Activated naive CD4-positive, alpha-beta T cell treated with anti-CD3 and anti-CD28 coated beads, Interleukin-2, amount 10 ng/mL, durations not matched to agents 7 days and 5 days (primary cell): ENCODE results near the gene FOXN3.

Source experiments
- CTCF ChIA-PET: fragments of 350-600 bp; sonication (Branson Sonifier 250); formaldehyde crosslinking; loops from one replicate; lab custom pipeline; 2021; ENCODE audit warnings: antibody characterized with exemption; lab: Charles Lee
- DNase-seq: peaks from one replicate; pipeline ENCODE4 v3.0.0-alpha.2; 2020
- H3K27ac Mint-ChIP-seq: one replicate; pipeline ENCODE4 v1.8.0; 2021; ENCODE audit warnings: mild to moderate bottlenecking, moderate library complexity, mixed read lengths
- H3K27me3 Mint-ChIP-seq: one replicate; pipeline ENCODE4 v1.8.0; 2021; ENCODE audit warnings: mild to moderate bottlenecking, mixed read lengths
- H3K36me3 Mint-ChIP-seq: one replicate; pipeline ENCODE4 v1.8.0; 2021; ENCODE audit warnings: mixed read lengths
- H3K4me1 Mint-ChIP-seq: one replicate; pipeline ENCODE4 v1.8.0; 2021; ENCODE audit warnings: mixed read lengths
- H3K4me3 Mint-ChIP-seq: one replicate; pipeline ENCODE4 v1.8.0; 2021; ENCODE audit warnings: mild to moderate bottlenecking, moderate library complexity, mixed read lengths
- H3K9me3 Mint-ChIP-seq: one replicate; pipeline ENCODE4 v1.8.0; 2021; ENCODE audit warnings: mixed read lengths

FOXN3 gene

DNA sequence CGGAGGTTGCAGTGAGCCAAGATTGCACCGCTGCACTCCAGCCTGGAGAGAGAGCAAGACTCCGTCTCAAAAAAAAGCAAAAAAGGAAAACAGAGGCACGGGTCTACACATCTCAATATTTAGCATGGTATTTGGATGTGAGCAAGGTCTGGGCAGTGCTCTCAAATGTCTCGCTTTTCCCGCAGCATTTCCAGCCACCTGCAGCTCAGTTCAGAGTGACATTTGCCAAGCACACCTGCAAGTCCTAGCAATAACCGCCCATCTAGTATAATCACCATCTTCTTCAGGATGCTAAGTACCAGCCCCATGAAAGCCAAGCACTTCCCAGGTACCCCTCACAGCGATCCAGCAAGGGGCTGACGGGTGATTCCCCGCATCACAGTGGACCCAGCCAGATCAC lies 69.1 kb downstream of the FOXN3 start:
- Mint-ChIP-seq H3K9me3 (no peaks in the 10 kb centered on the region), H3K4me1 (peaks cover 29% of the 10 kb centered on the region), H3K4me3 (no peak overlapping the region), H3K27ac (peak overlapping the region; percentile 22), H3K36me3 (peaks cover 56% of the 10 kb centered on the region), H3K27me3 (no peaks in the 10 kb centered on the region)
- DNase-seq: no peak
- CTCF ChIA-PET: no interaction called here

DNA sequence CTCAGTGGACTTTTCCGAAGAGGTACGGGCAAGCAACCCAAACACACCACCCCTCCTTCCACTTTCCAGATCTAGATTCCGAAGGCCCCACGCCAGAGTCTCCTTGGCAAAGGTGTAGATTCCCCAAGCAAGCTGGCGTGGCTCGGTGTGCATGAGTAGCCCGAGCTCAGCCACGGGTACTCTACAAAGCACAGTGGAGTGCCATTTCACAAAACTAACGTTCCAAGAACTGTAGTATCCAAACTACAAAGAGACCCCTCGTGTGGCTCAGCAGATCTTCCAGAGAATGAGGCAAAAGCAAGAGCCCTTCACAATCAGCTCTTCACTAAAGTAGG lies 72.1 kb downstream of the FOXN3 start:
- DNase-seq: no peak
- Mint-ChIP-seq H3K27me3 (no peaks in the 10 kb centered on the region), H3K4me1 (peaks cover 5% of the 10 kb centered on the region), H3K9me3 (no peaks in the 10 kb centered on the region), H3K36me3 (peaks cover 42% of the 10 kb centered on the region), H3K27ac (no peak overlapping the region), H3K4me3 (no peak overlapping the region)
- CTCF ChIA-PET: interaction anchor here (0.6 kb wide), 1 partner anchor 13 kb away, joined by 3 read pairs; no protein-coding TSS in a partner anchor

DNA sequence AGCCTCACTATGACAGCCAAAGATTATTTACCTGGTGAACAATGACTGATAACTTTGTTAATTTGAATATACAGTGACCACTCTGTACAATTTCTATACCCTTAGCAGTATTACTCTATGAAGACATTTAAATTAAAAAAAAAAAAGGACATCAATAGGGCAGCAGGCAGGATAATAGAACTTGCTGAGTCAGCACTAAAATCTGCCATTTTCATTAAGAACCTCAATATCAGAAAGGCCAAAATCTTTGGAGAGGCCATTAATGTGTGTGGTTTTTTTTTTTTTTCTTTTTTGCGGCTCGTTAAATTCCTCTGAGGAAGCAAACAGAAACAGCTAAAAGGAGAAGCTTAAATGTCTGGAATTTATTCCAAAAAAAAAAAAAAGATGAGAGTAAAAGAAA lies 73.7 kb downstream of the FOXN3 start:
- CTCF ChIA-PET: interaction anchor here (0.6 kb wide), 2 partner anchors 9 to 16 kb away, joined by 3 to 4 read pairs; no protein-coding TSS in a partner anchor
- H3K4me3 Mint-ChIP-seq: no peak overlapping the region
- H3K36me3 Mint-ChIP-seq: peaks cover 33% of the 10 kb centered on the region
- H3K9me3 Mint-ChIP-seq: no peaks in the 10 kb centered on the region
- H3K27ac Mint-ChIP-seq: no peak overlapping the region
- no peaks in the 10 kb centered on the region for H3K27me3 Mint-ChIP-seq
- no peak for DNase-seq
- H3K4me1 Mint-ChIP-seq: peaks cover 7% of the 10 kb centered on the region

DNA sequence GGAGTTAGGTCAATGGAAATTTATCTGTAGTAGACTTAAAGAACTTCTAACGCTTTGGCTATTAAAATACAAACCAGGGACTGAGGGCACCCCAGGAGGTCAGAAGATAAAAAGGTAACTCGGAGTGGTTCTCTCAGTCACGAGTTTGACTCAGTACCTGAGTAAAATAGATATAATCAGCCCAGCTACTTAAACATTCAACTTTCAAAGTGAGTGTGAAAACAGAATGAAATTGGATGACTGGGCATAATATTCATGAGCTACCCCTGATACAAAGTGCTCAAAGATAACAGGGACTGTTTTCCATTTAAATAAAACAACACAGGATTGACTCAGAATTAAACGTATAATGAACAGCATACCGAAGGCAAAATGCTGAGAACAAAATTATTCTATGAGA lies 75.0 kb downstream of the FOXN3 start:
- Mint-ChIP-seq H3K27ac (no peak overlapping the region), H3K36me3 (peaks cover 29% of the 10 kb centered on the region), H3K27me3 (no peaks in the 10 kb centered on the region), H3K4me1 (peaks cover 7% of the 10 kb centered on the region), H3K4me3 (no peak overlapping the region), H3K9me3 (no peaks in the 10 kb centered on the region)
- CTCF ChIA-PET: no interaction called here
- DNase-seq: no peak

DNA sequence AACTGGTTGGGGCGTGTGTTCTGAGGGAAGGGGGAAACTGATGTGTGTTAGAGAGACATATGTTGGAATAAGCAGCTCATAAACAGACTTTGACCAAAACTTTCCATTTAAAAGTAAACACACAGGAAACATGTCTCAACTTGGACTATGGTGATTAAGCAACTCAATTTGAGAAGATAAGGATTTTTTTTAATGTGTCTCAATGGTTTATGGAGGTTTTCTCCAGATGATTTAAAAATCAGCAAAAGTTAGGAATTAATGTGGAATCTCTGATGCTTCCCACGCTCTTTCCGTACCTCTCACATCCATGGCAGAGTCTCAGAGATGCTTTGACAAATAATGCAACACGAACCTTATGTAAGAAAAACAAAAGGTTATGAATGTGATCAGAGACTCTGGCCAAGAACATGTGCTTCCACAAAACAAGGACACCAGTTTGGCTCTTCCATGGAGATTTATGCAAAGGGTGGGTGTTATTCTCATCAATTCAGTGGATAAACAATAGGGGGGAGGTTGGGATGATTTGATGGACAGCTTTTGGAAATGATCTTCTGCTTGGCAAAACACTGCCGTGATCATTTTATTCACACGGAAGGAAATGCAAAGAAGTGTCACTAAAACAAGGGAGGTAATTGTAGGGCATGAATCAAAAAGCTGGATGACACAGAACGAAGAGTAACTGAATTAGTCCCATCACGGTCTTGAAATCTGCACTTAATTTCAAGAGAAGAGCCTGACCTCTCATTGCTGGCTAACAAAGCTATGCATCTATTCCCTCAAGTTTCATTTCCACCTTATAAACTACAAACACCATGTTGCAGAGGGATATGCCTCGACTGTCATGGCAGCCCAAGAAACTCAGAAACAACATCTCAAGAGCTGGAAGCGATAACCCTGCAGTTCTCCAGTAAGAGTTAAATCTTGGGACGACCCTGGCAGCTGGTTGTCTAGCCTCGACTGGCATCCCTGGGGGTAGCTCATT lies 76.5 kb downstream of the FOXN3 start:
- Mint-ChIP-seq H3K36me3 (peaks cover 21% of the 10 kb centered on the region), H3K27ac (no peak overlapping the region), H3K27me3 (no peaks in the 10 kb centered on the region), H3K4me1 (peaks cover 7% of the 10 kb centered on the region), H3K9me3 (no peaks in the 10 kb centered on the region), H3K4me3 (no peak overlapping the region)
- no peak for DNase-seq
- CTCF ChIA-PET: no interaction called here

DNA sequence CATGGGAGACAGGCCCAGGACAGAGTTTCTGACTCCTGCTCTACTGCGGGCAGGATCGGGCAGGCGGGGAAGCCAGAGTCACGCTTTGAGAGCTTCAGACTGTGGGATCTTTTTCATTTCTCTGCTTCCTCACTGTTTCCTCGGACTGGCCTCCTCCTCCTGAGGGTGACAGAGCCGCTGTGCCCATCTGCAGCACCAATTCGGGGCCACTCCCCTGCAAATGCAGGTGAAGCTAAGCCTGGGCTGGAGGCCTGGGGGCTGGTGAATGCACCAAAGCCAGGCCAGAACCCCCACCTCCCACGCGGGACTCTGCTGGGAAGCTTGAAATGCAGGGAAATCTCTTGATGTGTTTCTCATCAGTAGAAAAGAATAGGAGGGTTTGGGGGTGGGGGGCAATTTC lies 77.5 kb downstream of the FOXN3 start:
- no peak for DNase-seq
- Mint-ChIP-seq H3K27ac (peak overlapping the region; percentile 45), H3K4me1 (peaks cover 7% of the 10 kb centered on the region), H3K27me3 (no peaks in the 10 kb centered on the region), H3K36me3 (peaks cover 16% of the 10 kb centered on the region), H3K9me3 (no peaks in the 10 kb centered on the region), H3K4me3 (no peak overlapping the region)
- CTCF ChIA-PET: no interaction called here

DNA sequence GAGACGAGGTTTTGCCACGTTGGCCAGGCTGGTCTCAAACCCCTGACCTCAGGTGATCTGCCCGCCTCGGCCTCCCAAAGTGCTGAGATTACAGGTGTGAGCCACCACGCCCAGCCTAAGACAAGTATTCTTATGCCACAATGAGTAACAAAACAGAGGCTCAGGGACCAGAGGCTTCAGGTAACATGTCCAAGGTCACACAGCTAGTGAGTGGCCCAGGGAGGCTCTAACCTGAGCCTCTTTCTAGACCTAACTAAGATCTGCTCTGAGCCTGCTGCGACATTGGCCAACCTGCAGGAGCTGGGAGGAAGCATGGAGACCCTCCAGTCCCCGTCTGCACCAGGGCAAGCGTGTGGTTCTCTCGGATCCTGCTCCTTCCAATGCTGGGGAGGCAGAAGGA lies 77.9 kb downstream of the FOXN3 start:
- no peak for DNase-seq
- Mint-ChIP-seq H3K27me3 (no peaks in the 10 kb centered on the region), H3K4me1 (peaks cover 7% of the 10 kb centered on the region), H3K27ac (no peak overlapping the region), H3K36me3 (peaks cover 12% of the 10 kb centered on the region), H3K9me3 (no peaks in the 10 kb centered on the region), H3K4me3 (no peak overlapping the region)
- CTCF ChIA-PET: no interaction called here

DNA sequence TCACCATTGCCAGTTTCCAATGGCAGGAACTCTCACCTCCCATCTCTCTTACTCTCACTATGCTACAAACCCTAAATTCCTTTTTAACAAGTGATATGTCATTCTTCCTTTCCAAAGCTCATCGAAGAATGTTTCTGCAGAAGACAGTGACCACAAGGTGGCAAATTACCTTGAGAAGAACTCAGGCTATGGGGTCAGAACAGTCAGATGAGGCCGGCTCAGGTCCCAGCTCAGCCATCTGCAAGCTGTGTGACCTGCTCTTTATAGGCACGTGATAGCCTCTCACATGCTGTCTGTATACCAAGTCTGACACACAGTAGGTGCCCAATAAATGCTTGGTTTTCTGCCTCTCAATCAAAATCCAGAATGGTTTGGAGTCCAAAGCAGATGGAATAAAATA lies 80.7 kb downstream of the FOXN3 start:
- no peaks in the 10 kb centered on the region for H3K9me3 Mint-ChIP-seq
- no peak for DNase-seq
- peaks cover 7% of the 10 kb centered on the region for H3K4me1 Mint-ChIP-seq
- H3K27ac Mint-ChIP-seq: no peak overlapping the region
- H3K36me3 Mint-ChIP-seq: peaks cover 12% of the 10 kb centered on the region
- CTCF ChIA-PET: interaction anchor here (1.3 kb wide), 1 partner anchor 300 kb away, joined by 3 read pairs; no protein-coding TSS in a partner anchor
- H3K4me3 Mint-ChIP-seq: no peak overlapping the region
- no peaks in the 10 kb centered on the region for H3K27me3 Mint-ChIP-seq

DNA sequence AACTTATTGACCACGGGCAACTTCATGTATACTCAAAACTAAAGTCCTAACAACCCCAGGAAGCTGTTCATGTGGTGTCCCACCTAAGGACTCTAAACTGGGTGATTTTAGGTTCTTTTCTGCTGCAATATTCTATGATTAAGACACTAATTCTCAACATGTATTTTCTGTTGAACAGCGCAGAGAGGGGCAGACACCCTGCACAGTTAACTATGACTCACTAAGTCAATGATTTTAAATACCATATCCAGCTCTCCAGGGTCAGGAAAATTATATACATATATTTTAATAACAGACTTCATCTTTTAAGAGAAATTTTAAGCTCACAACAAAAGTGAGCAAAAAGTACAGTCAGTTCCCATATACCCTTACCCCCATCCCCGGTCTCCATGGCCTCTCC lies 85.0 kb downstream of the FOXN3 start:
- CTCF ChIA-PET: interaction anchor here (0.7 kb wide), 1 partner anchor 13 kb away, joined by 3 read pairs; no protein-coding TSS in a partner anchor
- Mint-ChIP-seq H3K27me3 (no peaks in the 10 kb centered on the region), H3K36me3 (peaks cover 13% of the 10 kb centered on the region), H3K9me3 (no peaks in the 10 kb centered on the region), H3K4me1 (no peaks in the 10 kb centered on the region), H3K27ac (no peak overlapping the region), H3K4me3 (no peak overlapping the region)
- no peak for DNase-seq

DNA sequence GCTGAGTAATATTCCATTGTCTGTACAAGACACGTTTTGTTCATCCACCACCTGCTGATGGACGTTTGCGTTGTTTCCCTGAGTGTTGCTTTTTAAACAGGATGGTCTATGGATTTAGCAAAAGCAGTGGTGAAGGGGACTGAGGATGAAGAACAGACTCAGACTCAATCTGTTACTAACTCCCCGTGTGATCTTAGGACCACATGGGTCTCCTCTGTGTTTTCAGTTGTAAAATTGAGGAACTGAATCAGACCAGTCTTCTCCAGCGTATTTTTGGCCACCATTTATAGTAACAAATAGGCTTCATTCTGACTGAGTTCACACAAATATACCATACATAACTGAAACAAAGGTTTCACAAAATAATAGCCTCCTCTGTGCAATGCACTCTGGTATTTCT lies 85.6 kb downstream of the FOXN3 start:
- H3K4me1 Mint-ChIP-seq: no peaks in the 10 kb centered on the region
- H3K27me3 Mint-ChIP-seq: no peaks in the 10 kb centered on the region
- no peaks in the 10 kb centered on the region for H3K9me3 Mint-ChIP-seq
- no peak overlapping the region for H3K27ac Mint-ChIP-seq
- CTCF ChIA-PET: interaction anchor here (0.7 kb wide), 1 partner anchor 14 kb away, joined by 3 read pairs; no protein-coding TSS in a partner anchor
- no peak for DNase-seq
- no peak overlapping the region for H3K4me3 Mint-ChIP-seq
- peaks cover 15% of the 10 kb centered on the region for H3K36me3 Mint-ChIP-seq

DNA sequence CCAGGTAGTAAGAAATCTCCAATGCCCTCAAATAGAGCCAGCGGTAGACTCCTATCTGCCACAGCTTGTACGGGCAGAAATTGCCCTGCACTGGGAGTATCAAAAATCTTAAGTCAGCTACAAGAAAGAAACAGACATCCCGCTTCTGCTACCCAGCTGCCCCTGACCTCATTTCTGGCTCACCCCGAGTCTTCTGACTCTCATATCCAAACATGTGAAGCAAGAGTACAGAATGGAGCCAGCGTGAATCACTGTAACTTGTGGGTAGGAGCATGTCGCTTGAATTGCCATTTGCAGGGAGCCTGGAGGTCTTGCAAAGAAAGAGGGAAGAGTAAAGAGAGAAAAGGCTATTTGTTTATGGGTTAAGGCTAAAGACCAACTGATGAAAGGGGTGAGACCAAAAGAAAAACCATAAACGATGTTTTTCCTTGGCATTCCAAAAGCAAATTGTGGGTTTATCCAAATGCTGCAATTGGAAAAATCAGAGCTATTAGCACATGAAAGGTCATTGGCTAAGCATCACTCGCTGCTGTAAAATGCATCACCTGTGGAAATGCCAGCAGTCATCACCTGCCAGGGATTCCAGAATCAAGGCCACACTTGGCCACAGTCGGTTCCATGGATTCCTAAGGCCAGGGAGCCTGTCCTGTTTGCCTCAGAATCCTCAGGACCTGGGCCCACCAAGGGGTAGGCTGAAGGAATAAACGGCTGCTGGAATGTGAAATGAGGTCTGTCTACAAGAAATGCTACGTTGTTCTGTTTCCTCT lies 86.6 kb downstream of the FOXN3 start:
- Mint-ChIP-seq H3K4me3 (no peak overlapping the region), H3K36me3 (peaks cover 24% of the 10 kb centered on the region), H3K4me1 (peaks cover 6% of the 10 kb centered on the region), H3K9me3 (no peaks in the 10 kb centered on the region), H3K27me3 (no peaks in the 10 kb centered on the region), H3K27ac (no peak overlapping the region)
- CTCF ChIA-PET: interaction anchor here (1.3 kb wide), 1 partner anchor 12 kb away, joined by 3 read pairs; no protein-coding TSS in a partner anchor
- no peak for DNase-seq

DNA sequence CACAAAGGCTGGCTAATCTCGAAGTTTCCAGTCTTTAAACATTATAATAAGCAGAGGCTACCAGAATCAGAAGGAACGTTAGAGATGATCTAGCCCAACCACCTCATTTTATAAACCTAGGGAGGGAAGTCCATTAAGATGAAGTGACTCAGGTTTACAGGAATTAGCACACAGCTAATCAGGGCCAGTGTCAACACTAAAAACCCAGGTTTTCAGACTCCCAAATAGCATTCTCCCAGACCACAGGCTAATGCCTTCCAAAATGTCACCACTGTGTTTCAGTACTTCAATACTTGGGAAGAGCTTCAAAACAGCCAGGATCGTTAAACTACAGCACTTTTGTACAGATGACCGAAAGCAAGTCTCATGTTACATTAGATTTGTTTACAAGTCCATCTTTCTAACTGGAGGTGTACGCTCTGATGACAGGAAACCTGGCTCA lies 89.2 kb downstream of the FOXN3 start:
- Mint-ChIP-seq H3K27me3 (no peaks in the 10 kb centered on the region), H3K4me1 (peaks cover 21% of the 10 kb centered on the region), H3K4me3 (no peak overlapping the region), H3K27ac (no peak overlapping the region), H3K36me3 (peaks cover 30% of the 10 kb centered on the region), H3K9me3 (no peaks in the 10 kb centered on the region)
- no peak for DNase-seq
- CTCF ChIA-PET: no interaction called here

DNA sequence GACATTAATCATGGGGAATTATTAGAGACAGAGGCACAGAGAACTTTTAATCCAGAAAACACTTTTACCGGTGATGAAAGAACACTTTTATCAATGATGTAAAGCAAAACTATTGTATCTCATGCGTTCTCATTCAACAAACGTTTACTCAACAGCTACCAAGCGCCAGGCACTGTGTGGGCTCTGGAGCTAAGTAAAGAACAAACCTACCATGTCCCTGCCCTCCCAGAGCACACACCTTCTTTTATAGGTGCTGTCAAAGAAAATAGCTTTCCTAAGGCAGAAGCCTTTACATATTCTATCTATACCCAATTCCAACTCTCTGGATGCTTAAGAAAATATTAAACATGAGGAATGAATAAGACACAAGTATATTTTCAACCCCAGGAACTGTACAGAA lies 91.1 kb downstream of the FOXN3 start:
- peaks cover 21% of the 10 kb centered on the region for H3K4me1 Mint-ChIP-seq
- no peaks in the 10 kb centered on the region for H3K27me3 Mint-ChIP-seq
- H3K27ac Mint-ChIP-seq: no peak overlapping the region
- no peak overlapping the region for H3K4me3 Mint-ChIP-seq
- H3K9me3 Mint-ChIP-seq: peaks cover 6% of the 10 kb centered on the region
- CTCF ChIA-PET: interaction anchor here (1.4 kb wide), 1 partner anchor 20 kb away, joined by 3 read pairs; no protein-coding TSS in a partner anchor
- H3K36me3 Mint-ChIP-seq: peaks cover 36% of the 10 kb centered on the region
- no peak for DNase-seq

DNA sequence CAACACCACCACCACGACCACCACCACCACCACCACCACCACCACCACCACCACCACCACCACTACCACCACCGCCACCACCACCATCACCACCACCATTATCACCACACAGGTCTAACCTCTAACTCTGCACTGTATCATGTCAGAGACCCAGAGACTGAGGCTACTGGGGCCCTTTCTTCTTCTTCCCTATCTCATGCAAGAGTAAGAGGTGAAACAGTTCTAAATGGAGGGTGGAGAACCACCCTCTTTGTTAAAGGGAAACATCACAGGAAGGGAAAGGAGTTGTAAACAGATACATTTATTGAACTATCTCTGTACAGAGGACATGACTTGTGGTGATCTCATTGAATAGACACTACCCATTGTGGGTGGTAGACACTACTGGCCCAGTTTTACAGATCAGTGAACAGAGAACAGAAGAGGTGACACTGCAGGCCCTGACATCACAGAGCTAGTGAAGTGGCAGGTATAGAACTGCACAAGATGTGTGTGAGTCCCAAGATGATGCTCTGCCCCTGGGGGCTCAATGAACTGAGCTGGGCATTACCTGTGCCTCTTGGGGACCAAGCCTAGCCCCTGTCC lies 91.6 kb downstream of the FOXN3 start:
- Mint-ChIP-seq H3K27ac (no peak overlapping the region), H3K4me1 (peaks cover 21% of the 10 kb centered on the region), H3K4me3 (no peak overlapping the region), H3K9me3 (peaks cover 11% of the 10 kb centered on the region), H3K36me3 (peaks cover 39% of the 10 kb centered on the region), H3K27me3 (no peaks in the 10 kb centered on the region)
- CTCF ChIA-PET: no interaction called here
- no peak for DNase-seq
